HCT116 (cell line): ENCODE results near the gene KCNQ1OT1. TPM values are rescaled to one million over a fixed set of nuclear protein-coding genes. Genes with fewer than 3 reads are reported as not detected.

Experiments
- ATAC-seq: fragments of 200-7000 bp; cut with Tn5 transposase; 2 replicates; pipeline ENCODE4 v1.9.1; 2020; ENCODE audit warnings: mild to moderate bottlenecking, moderate library complexity
- Bru-seq: library from RNA; stranded (reverse); fragments of 400-500 nt; gene quantifications from one replicate; lab custom pipeline; 2021; lab: Mats Ljungman, UMichigan
- BruChase-seq, 2 experiments: library from RNA; stranded (reverse); fragments of 400-500 nt; gene quantifications; one replicate each; lab custom pipeline; 2021; lab: Mats Ljungman, UMichigan
- BruUV-seq: library from RNA; stranded (reverse); fragments of 400-500 nt; replicated peaks from 2 replicates; lab custom pipeline; 2021; lab: Mats Ljungman, UMichigan
- CTCF ChIA-PET: fragments of 300-600 bp; sonication (Branson Sonifier 250); formaldehyde crosslinking; loops from one replicate; lab custom pipeline; 2021; ENCODE audit warnings: antibody characterized with exemption; lab: Charles Lee
- POLR2A ChIA-PET: fragments of 300-600, 350-600 bp; sonication (Branson Sonifier 250); formaldehyde crosslinking; loops from one replicate; lab custom pipeline; 2021; ENCODE audit warnings: antibody characterized with exemption; lab: Charles Lee
- RAD21 ChIA-PET, 2 experiments: fragments of 300-600 bp; sonication (Branson Sonifier 250); formaldehyde crosslinking; loops; one replicate each; lab custom pipeline; 2023; ENCODE audit warnings: low total read pairs in 2 of 2; ENCODE audit not compliant: uncharacterized antibody in 2 of 2, unreplicated experiment in 2 of 2, low non-redundant PET in 1 of 2; lab: Charles Lee
- DNase-seq: peaks from one replicate; pipeline ENCODE4 v3.0.0-alpha.2; 2010; ENCODE audit warnings: low read depth, low spot score
- H2AFZ ChIP-seq: fragments of 200-600 bp; shearing (Covaris generic), sonication (generic); 2 replicates; pipeline ENCODE4 v1.6.1; 2017; ENCODE audit warnings: low read depth, mixed run types, mixed read lengths, antibody characterized with exemption, low read length; ENCODE audit not compliant: poor library complexity, severe bottlenecking
- H3K27ac ChIP-seq: 2 replicates; pipeline ENCODE4 v1.5.1; 2012; ENCODE audit warnings: low read depth, low read length
- H3K27me3 ChIP-seq: fragments of 200-600 bp; sonication (generic); 2 replicates; pipeline ENCODE4 v1.6.1; 2016; ENCODE audit warnings: mixed run types, low read length, mixed read lengths; ENCODE audit not compliant: insufficient read depth
- H3K36me3 ChIP-seq, 2 experiments: fragments of 200-500 bp in 1 of 2; fragments of 200-600 bp in 1 of 2; sonication (Bioruptor generic) in 1 of 2; sonication (generic) in 1 of 2; 2 replicates each; pipeline versions ENCODE4 v1.5.1 to v1.6.1; 2014 to 2016; ENCODE audit warnings: low read length in 2 of 2, inconsistent platforms in 1 of 2, mixed read lengths in 1 of 2, mixed run types in 1 of 2; ENCODE audit not compliant: insufficient read depth in 2 of 2, control insufficient read depth in 1 of 2
- H3K4me1 ChIP-seq, 2 experiments: fragments of 200-600 bp in 1 of 2; sonication (generic) in 1 of 2; 2 replicates each; pipeline versions ENCODE4 v1.5.1 to v1.6.1; 2012 to 2017; ENCODE audit warnings: low read length in 2 of 2, inconsistent platforms in 1 of 2, mild to moderate bottlenecking in 1 of 2, mixed read lengths in 1 of 2, mixed run types in 1 of 2, moderate library complexity in 1 of 2; ENCODE audit not compliant: insufficient read depth in 2 of 2, control insufficient read depth in 1 of 2
- H3K4me2 ChIP-seq: fragments of 200-600 bp; sonication (generic); 2 replicates; pipeline ENCODE4 v1.6.1; 2017; ENCODE audit warnings: mixed run types, low read length, mixed read lengths
- H3K4me3 ChIP-seq, 2 experiments: fragments of 200-600 bp in 1 of 2; sonication (generic) in 1 of 2; replicated peaks in 1 of 2; 2 replicates each; pipeline ENCODE4 v1.5.1; 2011 to 2016; ENCODE audit warnings: low read length in 2 of 2, control low read depth in 1 of 2, low read depth in 1 of 2, mild to moderate bottlenecking in 1 of 2, mixed read lengths in 1 of 2, mixed run types in 1 of 2
- H3K79me2 ChIP-seq: fragments of 200-600 bp; sonication (generic); 2 replicates; pipeline ENCODE4 v1.6.1; 2017; ENCODE audit warnings: mild to moderate bottlenecking, mixed run types, low read length, moderate library complexity, mixed read lengths; ENCODE audit not compliant: insufficient read depth
- H3K9ac ChIP-seq: fragments of 200-600 bp; sonication (generic); 2 replicates; pipeline ENCODE4 v1.6.1; 2016; ENCODE audit warnings: low read length, mixed read lengths
- H3K9me2 ChIP-seq: fragments of 200-600 bp; sonication (generic), shearing (Covaris generic); 2 replicates; pipeline ENCODE4 v1.6.1; 2017; ENCODE audit warnings: mixed run types, mild to moderate bottlenecking, moderate library complexity; ENCODE audit not compliant: insufficient read depth
- H3K9me3 ChIP-seq, 2 experiments: fragments of 200-500 bp in 1 of 2; fragments of 200-600 bp in 1 of 2; sonication (Bioruptor generic) in 1 of 2; sonication (generic) in 1 of 2; 2 replicates each; pipeline ENCODE4 v1.6.1; 2014 to 2017; ENCODE audit warnings: low read length in 2 of 2, mixed read lengths in 2 of 2, inconsistent platforms in 1 of 2, low read depth in 1 of 2, mild to moderate bottlenecking in 1 of 2, mixed run types in 1 of 2, moderate library complexity in 1 of 2; ENCODE audit not compliant: control insufficient read depth in 1 of 2, insufficient read depth in 1 of 2
- H4K20me1 ChIP-seq: fragments of 200-600 bp; sonication (generic), shearing (Covaris generic); 2 replicates; pipeline ENCODE4 v1.6.1; 2017; ENCODE audit warnings: mixed run types, mild to moderate bottlenecking, moderate library complexity; ENCODE audit not compliant: insufficient read depth
- CBX3 ChIP-seq: IDR thresholded peaks from 2 replicates; pipeline ENCODE4 v1.6.1; 2012; ENCODE audit warnings: low read depth
- EGR1 ChIP-seq: IDR thresholded peaks from 2 replicates; pipeline ENCODE4 v1.6.1; 2012; ENCODE audit warnings: low read depth
- EZH2phosphoT487 ChIP-seq: fragments of 200-600 bp; IDR thresholded peaks from 2 replicates; pipeline ENCODE4 v1.6.1; 2018; ENCODE audit warnings: antibody characterized with exemption, borderline replicate concordance
- MAX ChIP-seq: IDR thresholded peaks from 2 replicates; pipeline ENCODE4 v1.6.1; 2012
- POLR2A ChIP-seq: IDR thresholded peaks from 2 replicates; pipeline ENCODE4 v1.7.0; 2011; ENCODE audit warnings: borderline replicate concordance; ENCODE audit not compliant: insufficient read depth, insufficient read length; ENCODE audit errors: extremely low read depth
- POLR2AphosphoS5 ChIP-seq: IDR thresholded peaks from 2 replicates; pipeline ENCODE4 v1.6.1; 2011; ENCODE audit warnings: mild to moderate bottlenecking, low read depth, low read length, moderate library complexity
- SIN3A ChIP-seq: IDR thresholded peaks from 2 replicates; pipeline ENCODE4 v1.6.1; 2012; ENCODE audit warnings: low read depth
- SP1 ChIP-seq: IDR thresholded peaks from 2 replicates; pipeline ENCODE4 v1.6.1; 2012; ENCODE audit warnings: low read depth
- TCF7L2 ChIP-seq: IDR thresholded peaks from 2 replicates; pipeline ENCODE4 v1.7.0; 2011; ENCODE audit warnings: borderline replicate concordance, inconsistent platforms; ENCODE audit not compliant: insufficient read depth, insufficient read length; ENCODE audit errors: extremely low read depth
- ZFX ChIP-seq: fragments of 450-650 bp; IDR thresholded peaks from 2 replicates; pipeline ENCODE4 v1.6.1; 2017
- intact Hi-C: fragments of 100-400 bp; cut with micrococcal nuclease; formaldehyde crosslinking; loops from 2 replicates; pipeline ENCODE4 v1.10.0; 2022
- long read RNA-seq: library from polyadenylated mRNA; unstranded; transcript quantifications from one replicate; pipeline ENCODE4 v2.0.0, GENCODE V29; 2021; ENCODE audit not compliant: unreplicated experiment
- polyA plus RNA-seq: library from polyadenylated mRNA; unstranded; fragments of >200 nt; gene quantifications from 2 replicates; pipeline ENCODE4 v1.2.1, GENCODE V29; 2012; ENCODE audit warnings: missing spikeins
- total RNA-seq: library from RNA; stranded (reverse); gene quantifications from one replicate; pipeline ENCODE4 v1.2.1, GENCODE V29; 2021; ENCODE audit not compliant: unreplicated experiment

The KCNQ1OT1 gene
- 1.1 TPM for total RNA-seq
- polyA plus RNA-seq: 0.09 and 0.11 TPM in 2 replicates
- percentile 63 among the genes with signal in this experiment for Bru-seq, nascent RNA
- percentile 53 among the genes with signal in this experiment for BruChase-seq, experiment 1, labeled RNA remaining after a 6-hour chase
- percentile 65 among the genes with signal in this experiment for BruChase-seq, experiment 2, labeled RNA remaining after a 2-hour chase
- long read RNA-seq, full-length matches to known transcripts: 11 of 11 reads
- long read RNA-seq, partial matches to known transcripts: 0 of 11 reads
- long read RNA-seq, other reads (novel, unspliced or antisense): 0 of 11 reads

- H3K9ac ChIP-seq: peak within 1 kb of the TSS; percentile 83
- H3K4me1 ChIP-seq: peaks cover 0 to 23% of the 10 kb centered on the region in 2 experiments; a peak in 2 of 4 replicates
- ChIA-PET POLR2A (interaction anchor here (0.9 to 1.3 kb wide), 4 partner anchors 51 to 235 kb away, joined by 3 to 5 read pairs (median 4); partner anchors contain the start of gene CDKN1C), RAD21 (no interaction called here), CTCF (no interaction called here)
- peak within 1 kb of the TSS; percentile 89 for H3K27ac ChIP-seq
- H3K9me2 ChIP-seq: no peaks in the 10 kb centered on the region
- H3K36me3 ChIP-seq: no peaks in the 10 kb centered on the region
- DNase-seq (peak; percentile 83), ATAC-seq (peak; percentile 92)
- H3K4me2 ChIP-seq: peak within 1 kb of the TSS; percentile 82
- no peaks in the 10 kb centered on the region for H3K9me3 ChIP-seq
- peaks cover 47% of the 10 kb centered on the region for H3K79me2 ChIP-seq
- H4K20me1 ChIP-seq: no peaks in the 10 kb centered on the region
- peak within 1 kb of the TSS; percentile 71 to 73 for H3K4me3 ChIP-seq
- no peaks in the 10 kb centered on the region for H3K27me3 ChIP-seq
- intact Hi-C loops: no loop called here
- peak; percentile 95 for TF ChIP-seq POLR2A
- TF ChIP-seq TCF7L2: peak; percentile 10
- no peak for TF ChIP-seq EZH2phosphoT487
- no peak for TF ChIP-seq ZFX
- peak; percentile 93 for TF ChIP-seq SP1
- peak; percentile 80 for TF ChIP-seq SIN3A
- TF ChIP-seq CBX3: no peak
- TF ChIP-seq EGR1: peak; percentile 43; the same call in 1 of the 2 replicates
- TF ChIP-seq POLR2AphosphoS5: peak; percentile 97
- TF ChIP-seq MAX: peak; percentile 56; the same call in 1 of the 2 replicates
- no TSS peak for BruUV-seq
- H2AFZ ChIP-seq: no peak within 1 kb of the TSS
Measured at GRCh38 chr11:2699531-2700414, at the start of gene KCNQ1OT1. Gene KCNQ1OT1 (minus strand): TSS chr11:2699994.
